GM12872 (cell line): ENCODE results near the gene IRAK3.

ENCODE experiments used
- CTCF ChIP-seq: IDR thresholded peaks from 3 replicates; pipeline ENCODE4 v1.5.1; 2011; ENCODE audit warnings: low read depth, mild to moderate bottlenecking, low read length, moderate library complexity; ENCODE audit not compliant: insufficient read depth

Gene IRAK3

GRCh38 chr12:66288121-66288520 lies 99.1 kb downstream of the IRAK3 start:
- no peak for TF ChIP-seq CTCF

GRCh38 chr12:66289485-66289884 lies 100.5 kb downstream of the IRAK3 start:
- no peak for TF ChIP-seq CTCF

- TF ChIP-seq CTCF, result no peak
Measured at GRCh38 chr12:66290716-66291200, 101.7 kb downstream of the IRAK3 start.

GRCh38 chr12:66296176-66296683 lies 107.2 kb downstream of the IRAK3 start:
- no peak for TF ChIP-seq CTCF

GRCh38 chr12:66297080-66297479 lies 108.1 kb downstream of the IRAK3 start:
- no peak for TF ChIP-seq CTCF

- TF ChIP-seq CTCF, result no peak
Measured at GRCh38 chr12:66297923-66298322, 108.9 kb downstream of the IRAK3 start.

GRCh38 chr12:66301944-66302826 lies 113.2 kb downstream of the IRAK3 start, which contains the start of gene HELB:
Gene HELB, plus strand, starts transcription at chr12:66302493. Its CDS starts 111 bp downstream, at chr12:66302604.
- TF ChIP-seq CTCF, result no peak
